IMR-90 (cell line): ENCODE data around the gene ATG14.

Experiments used
- CTCF ChIP-seq: conservative IDR thresholded peaks from 2 replicates; pipeline ENCODE4 v1.5.1; 2012; ENCODE audit warnings: mild to moderate bottlenecking, low read depth, low read length, improper control_type of control experiment
- ELK1 ChIP-seq: fragments of 150-350 bp; IDR thresholded peaks from 2 replicates; pipeline ENCODE4 v1.6.1; 2016; ENCODE audit warnings: low read depth, mild to moderate bottlenecking, low read length, moderate library complexity, borderline replicate concordance
- FOS ChIP-seq: fragments of 150-350 bp; IDR thresholded peaks from 2 replicates; pipeline ENCODE4 v1.6.1; 2016; ENCODE audit warnings: low read depth, low read length
- MAFK ChIP-seq: IDR thresholded peaks from 2 replicates; pipeline ENCODE4 v1.6.1; 2012; ENCODE audit warnings: low read depth, low read length, improper control_type of control experiment
- MXI1 ChIP-seq: IDR thresholded peaks from 2 replicates; pipeline ENCODE4 v1.6.1; 2012; ENCODE audit warnings: low read depth, mild to moderate bottlenecking, low read length, moderate library complexity, borderline replicate concordance
- POLR2A ChIP-seq: IDR thresholded peaks from 2 replicates; pipeline ENCODE4 v1.6.1; 2012; ENCODE audit warnings: mild to moderate bottlenecking, low read depth, low read length
- RAD21 ChIP-seq: IDR thresholded peaks from 2 replicates; pipeline ENCODE4 v1.6.1; 2012; ENCODE audit warnings: low read length, improper control_type of control experiment
- RCOR1 ChIP-seq: IDR thresholded peaks from 2 replicates; pipeline ENCODE4 v1.6.1; 2012; ENCODE audit warnings: mild to moderate bottlenecking, low read length, improper control_type of control experiment; ENCODE audit not compliant: insufficient replicate concordance
- RFX5 ChIP-seq: IDR thresholded peaks from 2 replicates; pipeline ENCODE4 v1.8.0; 2012; ENCODE audit warnings: low read depth, mild to moderate bottlenecking, low read length, moderate library complexity
- USF2 ChIP-seq: fragments of 150-350 bp; IDR thresholded peaks from 2 replicates; pipeline ENCODE4 v1.6.1; 2017; ENCODE audit warnings: mild to moderate bottlenecking, antibody characterized with exemption, low read length, low read depth

- TF ChIP-seq POLR2A: no peak
- TF ChIP-seq CTCF: no peak
- TF ChIP-seq RAD21: no peak
- no peak for TF ChIP-seq USF2
- TF ChIP-seq ELK1: no peak
- TF ChIP-seq MAFK: no peak
- no peak for TF ChIP-seq RFX5
- no peak for TF ChIP-seq MXI1
- no peak for TF ChIP-seq RCOR1
- no peak for TF ChIP-seq FOS
Observed at GRCh38 chr14:55318694-55319093, 92.9 kb downstream of the ATG14 start.
